Measurements from ENCODE around the gene NDUFV2. TPM values are rescaled to one million over a fixed set of nuclear protein-coding genes. Genes with fewer than 3 reads are reported as not detected.

Gene NDUFV2
- total RNA-seq, 2 donors from 2014 or later, result 175 to 203 TPM

GRCh38 chr18:9117980-9118841 lies 15.7 kb downstream of the NDUFV2 start:
- intact Hi-C loops (cut with DNase I), result no loop called here
- Histone ChIP-seq H3K27me3 (no peaks in the 10 kb centered on the region), H3K4me1 (peaks cover 8% of the 10 kb centered on the region), H3K27ac (peak overlapping the region; percentile 79), H3K9ac (ENCODE audit: low read depth in 2 of 2, low read length in 2 of 2) (no peak overlapping the region), H3K9me3 (no peaks in the 10 kb centered on the region), H3K4me3 (no peak overlapping the region), H3K36me3 (no peaks in the 10 kb centered on the region)
- TF ChIP-seq CTCF (IDR thresholded peaks at IDR 0.05), result no peak
- DNase-seq, result no peak

DNA sequence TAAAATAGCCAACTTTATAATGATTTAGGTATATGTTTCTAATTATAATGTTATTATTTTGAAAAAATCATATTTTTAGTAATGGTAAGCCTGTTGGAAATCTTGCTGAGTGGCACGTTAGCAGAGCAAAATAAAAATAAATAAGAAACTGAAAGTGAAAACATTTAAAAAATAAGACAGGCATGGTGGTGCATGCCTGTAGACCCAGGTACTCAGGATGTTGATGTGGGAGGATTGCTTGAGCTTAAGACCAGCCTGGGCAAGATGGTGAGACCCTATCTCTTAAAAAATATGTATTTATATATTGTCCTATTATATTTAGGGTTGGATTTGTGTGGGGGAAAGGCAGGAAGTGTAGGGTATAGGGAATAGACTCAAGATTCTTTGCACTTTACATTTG lies 18.3 kb downstream of the NDUFV2 start:
- TF ChIP-seq CTCF (IDR thresholded peaks at IDR 0.05), result no peak
- Histone ChIP-seq H3K36me3 (no peaks in the 10 kb centered on the region), H3K27ac (no peak overlapping the region), H3K27me3 (no peaks in the 10 kb centered on the region), H3K9me3 (no peaks in the 10 kb centered on the region), H3K9ac (ENCODE audit: low read depth in 2 of 2, low read length in 2 of 2) (no peak overlapping the region), H3K4me1 (no peaks in the 10 kb centered on the region), H3K4me3 (no peak overlapping the region)
- intact Hi-C loops (cut with DNase I), result no loop called here
- no peak for DNase-seq

- intact Hi-C loops (cut with DNase I), result no loop called here
- DNase-seq, result no peak
- no peak for TF ChIP-seq CTCF (IDR thresholded peaks at IDR 0.05)
- no peaks in the 10 kb centered on the region for H3K36me3 ChIP-seq
- H3K27ac ChIP-seq, result no peak overlapping the region
- no peaks in the 10 kb centered on the region for H3K9me3 ChIP-seq
- H3K27me3 ChIP-seq, result no peaks in the 10 kb centered on the region
- no peak overlapping the region for H3K9ac ChIP-seq (ENCODE audit: low read depth in 2 of 2, low read length in 2 of 2)
- H3K4me3 ChIP-seq, result no peak overlapping the region
- H3K4me1 ChIP-seq, result no peaks in the 10 kb centered on the region
Observed at GRCh38 chr18:9123520-9123919, 21.0 kb downstream of the NDUFV2 start.

GRCh38 chr18:9124824-9125223 lies 22.3 kb downstream of the NDUFV2 start:
- H3K4me3 ChIP-seq, result no peak overlapping the region
- H3K36me3 ChIP-seq, result no peaks in the 10 kb centered on the region
- intact Hi-C loops (cut with DNase I), result no loop called here

GRCh38 chr18:9126337-9126736 lies 23.8 kb downstream of the NDUFV2 start:
- DNase-seq, result no peak
- Histone ChIP-seq H3K4me1 (no peaks in the 10 kb centered on the region), H3K9ac (ENCODE audit: low read depth in 2 of 2, low read length in 2 of 2) (no peak overlapping the region), H3K9me3 (no peaks in the 10 kb centered on the region), H3K27ac (no peak overlapping the region), H3K4me3 (no peak overlapping the region), H3K27me3 (no peaks in the 10 kb centered on the region), H3K36me3 (no peaks in the 10 kb centered on the region)
- intact Hi-C loops (cut with DNase I), result no loop called here
- no peak for TF ChIP-seq CTCF (IDR thresholded peaks at IDR 0.05)

More at GRCh38 chr18:9124824-9125223, 22.3 kb downstream of the NDUFV2 start:
- no peak for TF ChIP-seq CTCF (IDR thresholded peaks at IDR 0.05)
- Histone ChIP-seq H3K9ac (ENCODE audit: low read depth in 2 of 2, low read length in 2 of 2) (no peak overlapping the region), H3K27ac (no peak overlapping the region), H3K9me3 (no peaks in the 10 kb centered on the region), H3K4me1 (no peaks in the 10 kb centered on the region), H3K27me3 (no peaks in the 10 kb centered on the region)
- DNase-seq, result no peak
